Measurements from ENCODE around the gene ATXN7L3. TPM values are rescaled to one million over a fixed set of nuclear protein-coding genes. Genes with fewer than 3 reads are reported as not detected.

The ATXN7L3 gene
- total and polyA plus RNA-seq, 2 donors (not counting 3 experiments of a cell fraction or from before 2014, with no cell fraction given) = 61.3 to 82.5 TPM

DNA sequence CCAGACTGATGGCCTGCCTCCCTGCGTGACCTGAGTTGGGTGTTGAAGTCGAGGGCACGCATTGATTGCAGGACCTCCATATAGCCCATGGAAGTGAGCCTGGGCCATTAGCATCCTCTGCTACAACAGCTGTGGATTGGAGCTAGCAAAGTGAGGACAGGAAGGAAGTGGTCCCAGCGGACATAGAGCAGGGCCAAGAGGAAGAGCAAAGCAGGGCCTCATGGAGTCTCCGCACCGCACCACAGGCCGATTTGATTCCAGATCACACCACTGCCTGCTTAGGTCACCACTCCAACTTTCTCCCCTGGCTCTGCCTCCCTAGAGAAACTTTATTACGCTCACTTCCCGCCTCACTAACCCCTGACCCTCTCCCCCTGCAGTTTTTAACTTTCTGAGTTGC lies 30.5 kb upstream of the ATXN7L3 start:
- no TSS peak for BruUV-seq (replicated peaks)
- H3K9me1 ChIP-seq (replicated peaks; ENCODE audit: control insufficient read depth, extremely low read depth, insufficient read depth, low read length) = no peaks in the 10 kb centered on the region
- H2AFZ ChIP-seq (ENCODE audit: low read depth, low read length) = no peak overlapping the region
- peaks cover 7% of the 10 kb centered on the region for H3K4me1 ChIP-seq (ENCODE audit: control insufficient read depth, extremely low read depth, insufficient read depth, low read length)
- no peaks in the 10 kb centered on the region for H3K27me3 ChIP-seq (ENCODE audit: control insufficient read depth in 2 of 2, insufficient read depth in 2 of 2, low read length in 2 of 2)
- ChIA-PET CTCF (no interaction called here), POLR2A (no interaction called here)
- H3K36me3 ChIP-seq (ENCODE audit: control insufficient read depth in 2 of 2, extremely low read depth in 1 of 2, insufficient read depth in 2 of 2, low read length in 2 of 2) = no peaks in the 10 kb centered on the region
- FAIRE-seq (no peak), DNase-seq (ENCODE audit: low read depth, low spot score) (no peak)
- intact Hi-C loops (cut with micrococcal nuclease) (no loop called here), dilution Hi-C loops (cut with MboI; ENCODE audit: extremely low pct_ligation_motif_present, low sequenced_read_pairs) (no loop called here)
- no peaks in the 10 kb centered on the region for H3K79me2 ChIP-seq (ENCODE audit: control insufficient read depth, insufficient read depth, low read length)
- H3K27ac ChIP-seq (ENCODE audit: insufficient read depth, low read depth, low read length) = no peak overlapping the region
- no peaks in the 10 kb centered on the region for H4K20me1 ChIP-seq (replicated peaks; ENCODE audit: control insufficient read depth, extremely low read depth, insufficient read depth, low read length)
- TF ChIP-seq POLR2AphosphoS5 (IDR thresholded peaks at IDR 0.05; ENCODE audit: insufficient read depth, low read depth, low read length) (no peak), GATA2 (IDR thresholded peaks at IDR 0.05; ENCODE audit: insufficient read depth, insufficient read length, low read depth, low read length) (no peak), FOS (IDR thresholded peaks at IDR 0.05; ENCODE audit: borderline replicate concordance, insufficient read depth, low read length) (no peak), POLR2A (IDR thresholded peaks at IDR 0.05; ENCODE audit: low read depth, low read length) (no peak), MYC (IDR thresholded peaks at IDR 0.05; ENCODE audit: low read depth, low read length) (no peak), EZH2 (IDR thresholded peaks at IDR 0.05; ENCODE audit: borderline replicate concordance, low read depth, low read length, severe bottlenecking) (no peak), JUN (IDR thresholded peaks at IDR 0.05; ENCODE audit: borderline replicate concordance, insufficient read depth, insufficient read length, low read depth) (no peak)
- TF ChIP-seq, protein P1, sequence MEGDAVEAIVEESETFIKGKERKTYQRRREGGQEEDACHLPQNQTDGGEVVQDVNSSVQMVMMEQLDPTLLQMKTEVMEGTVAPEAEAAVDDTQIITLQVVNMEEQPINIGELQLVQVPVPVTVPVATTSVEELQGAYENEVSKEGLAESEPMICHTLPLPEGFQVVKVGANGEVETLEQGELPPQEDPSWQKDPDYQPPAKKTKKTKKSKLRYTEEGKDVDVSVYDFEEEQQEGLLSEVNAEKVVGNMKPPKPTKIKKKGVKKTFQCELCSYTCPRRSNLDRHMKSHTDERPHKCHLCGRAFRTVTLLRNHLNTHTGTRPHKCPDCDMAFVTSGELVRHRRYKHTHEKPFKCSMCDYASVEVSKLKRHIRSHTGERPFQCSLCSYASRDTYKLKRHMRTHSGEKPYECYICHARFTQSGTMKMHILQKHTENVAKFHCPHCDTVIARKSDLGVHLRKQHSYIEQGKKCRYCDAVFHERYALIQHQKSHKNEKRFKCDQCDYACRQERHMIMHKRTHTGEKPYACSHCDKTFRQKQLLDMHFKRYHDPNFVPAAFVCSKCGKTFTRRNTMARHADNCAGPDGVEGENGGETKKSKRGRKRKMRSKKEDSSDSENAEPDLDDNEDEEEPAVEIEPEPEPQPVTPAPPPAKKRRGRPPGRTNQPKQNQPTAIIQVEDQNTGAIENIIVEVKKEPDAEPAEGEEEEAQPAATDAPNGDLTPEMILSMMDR (IDR thresholded peaks at IDR 0.05; ENCODE audit: extremely low read depth in 1 of 2, insufficient read depth in 1 of 2, low read depth in 1 of 2, low read length in 2 of 2) = no peak
- TF ChIP-seq, protein P2, sequence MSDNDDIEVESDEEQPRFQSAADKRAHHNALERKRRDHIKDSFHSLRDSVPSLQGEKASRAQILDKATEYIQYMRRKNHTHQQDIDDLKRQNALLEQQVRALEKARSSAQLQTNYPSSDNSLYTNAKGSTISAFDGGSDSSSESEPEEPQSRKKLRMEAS (IDR thresholded peaks at IDR 0.05; ENCODE audit: insufficient read depth, insufficient read length) = no peak
- H3K4me3 ChIP-seq (replicated peaks in 1 of 3; ENCODE audit: insufficient read depth in 1 of 3, low read depth in 1 of 3, low read length in 3 of 3) = no peak overlapping the region
- no peak overlapping the region for H3K9ac ChIP-seq (replicated peaks; ENCODE audit: extremely low read depth, insufficient read depth, low read length)
- H3K4me2 ChIP-seq (ENCODE audit: insufficient read depth, low read length) = no peak overlapping the region
- no peaks in the 10 kb centered on the region for H3K9me3 ChIP-seq (replicated peaks; ENCODE audit: control insufficient read depth, insufficient read depth, low read length)

Data from endothelial cell of umbilical vein (primary cell).